ENCODE measurements around the gene WNT11.
"Not testable (repeated sequence)": the region's sequence is repeated elsewhere in the genome, so short reads cannot be mapped to it uniquely, and the experiment has no call there.

WNT11 gene

GRCh38 chr11:76198691-76199090 is 7.6 kb downstream of the WNT11 start:
- H3K9me3 ChIP-seq (ENCODE audit: insufficient read depth, low read depth, low read length); H3K4me3 ChIP-seq (ENCODE audit: low read length); H3K9ac ChIP-seq (ENCODE audit: low read depth, low read length); H3K27ac ChIP-seq (ENCODE audit: low read depth, low read length); H3K4me1 ChIP-seq (ENCODE audit: insufficient read depth, low read length); H3K36me3 ChIP-seq (ENCODE audit: insufficient read depth, low read length): not testable (repeated sequence)
- H3K27me3 ChIP-seq (ENCODE audit: insufficient read depth, low read length) = peaks cover 21% of the 10 kb centered on the region
- 96% methylated on average over 6 of the region's 6 CpGs for WGBS

GRCh38 chr11:76197941-76198640 is 8.2 kb downstream of the WNT11 start:
- Histone ChIP-seq H3K9me3 (ENCODE audit: insufficient read depth, low read depth, low read length) (no peaks in the 10 kb centered on the region), H3K36me3 (ENCODE audit: insufficient read depth, low read length) (no peaks in the 10 kb centered on the region), H3K9ac (ENCODE audit: low read depth, low read length) (no peak overlapping the region), H3K27ac (ENCODE audit: low read depth, low read length) (no peak overlapping the region), H3K4me3 (ENCODE audit: low read length) (no peak overlapping the region), H3K27me3 (ENCODE audit: insufficient read depth, low read length) (peaks cover 15% of the 10 kb centered on the region), H3K4me1 (ENCODE audit: insufficient read depth, low read length) (no peaks in the 10 kb centered on the region)
- 88% methylated on average over 6 of the region's 6 CpGs for WGBS

- H3K36me3 ChIP-seq (ENCODE audit: insufficient read depth, low read length) = no peaks in the 10 kb centered on the region
- no peak overlapping the region for H3K4me3 ChIP-seq (ENCODE audit: low read length)
- 85% methylated on average over 6 of the region's 6 CpGs for WGBS
- no peak overlapping the region for H3K9ac ChIP-seq (ENCODE audit: low read depth, low read length)
- no peaks in the 10 kb centered on the region for H3K9me3 ChIP-seq (ENCODE audit: insufficient read depth, low read depth, low read length)
- H3K27me3 ChIP-seq (ENCODE audit: insufficient read depth, low read length) = peaks cover 7% of the 10 kb centered on the region; the same call in 1 of the 2 replicates
- H3K4me1 ChIP-seq (ENCODE audit: insufficient read depth, low read length) = no peaks in the 10 kb centered on the region
- H3K27ac ChIP-seq (ENCODE audit: low read depth, low read length) = no peak overlapping the region
Measured at GRCh38 chr11:76197332-76197731, 9.0 kb downstream of the WNT11 start.

- Histone ChIP-seq H3K27me3 (ENCODE audit: insufficient read depth, low read length) (peaks cover 3% of the 10 kb centered on the region; the same call in 1 of the 2 replicates), H3K36me3 (ENCODE audit: insufficient read depth, low read length) (no peaks in the 10 kb centered on the region), H3K9me3 (ENCODE audit: insufficient read depth, low read depth, low read length) (no peaks in the 10 kb centered on the region), H3K4me3 (ENCODE audit: low read length) (no peak overlapping the region), H3K27ac (ENCODE audit: low read depth, low read length) (no peak overlapping the region), H3K9ac (ENCODE audit: low read depth, low read length) (no peak overlapping the region), H3K4me1 (ENCODE audit: insufficient read depth, low read length) (no peaks in the 10 kb centered on the region)
- 94% methylated on average over 2 of the region's 3 CpGs for WGBS
Measured at GRCh38 chr11:76196849-76197248, 9.5 kb downstream of the WNT11 start.

GRCh38 chr11:76194872-76195668 is 11.2 kb downstream of the WNT11 start:
- Histone ChIP-seq H3K27ac (ENCODE audit: low read depth, low read length) (no peak overlapping the region), H3K4me3 (ENCODE audit: low read length) (no peak overlapping the region), H3K9ac (ENCODE audit: low read depth, low read length) (no peak overlapping the region), H3K4me1 (ENCODE audit: insufficient read depth, low read length) (no peaks in the 10 kb centered on the region), H3K9me3 (ENCODE audit: insufficient read depth, low read depth, low read length) (no peaks in the 10 kb centered on the region), H3K36me3 (ENCODE audit: insufficient read depth, low read length) (no peaks in the 10 kb centered on the region), H3K27me3 (ENCODE audit: insufficient read depth, low read length) (no peaks in the 10 kb centered on the region; the same call in 1 of the 2 replicates)
- 89% methylated on average over 21 of the region's 21 CpGs for WGBS

- Histone ChIP-seq H3K36me3 (ENCODE audit: insufficient read depth, low read length) (no peaks in the 10 kb centered on the region), H3K9me3 (ENCODE audit: insufficient read depth, low read depth, low read length) (no peaks in the 10 kb centered on the region)
Measured at GRCh38 chr11:76193219-76193618, 13.1 kb downstream of the WNT11 start.

GRCh38 chr11:76190376-76190775 is 15.9 kb downstream of the WNT11 start:
- H3K4me1 ChIP-seq (ENCODE audit: insufficient read depth, low read length) = no peaks in the 10 kb centered on the region
- no peaks in the 10 kb centered on the region; the same call in 1 of the 2 replicates for H3K27me3 ChIP-seq (ENCODE audit: insufficient read depth, low read length)
- WGBS = 81% methylated on average over 7 of the region's 7 CpGs
- no peaks in the 10 kb centered on the region for H3K36me3 ChIP-seq (ENCODE audit: insufficient read depth, low read length)
- H3K9me3 ChIP-seq (ENCODE audit: insufficient read depth, low read depth, low read length) = no peaks in the 10 kb centered on the region
- no peak overlapping the region for H3K9ac ChIP-seq (ENCODE audit: low read depth, low read length)
- H3K4me3 ChIP-seq (ENCODE audit: low read length) = no peak overlapping the region
- no peak overlapping the region for H3K27ac ChIP-seq (ENCODE audit: low read depth, low read length)

More at GRCh38 chr11:76193219-76193618, 13.1 kb downstream of the WNT11 start:
- H3K27me3 ChIP-seq (ENCODE audit: insufficient read depth, low read length) = no peaks in the 10 kb centered on the region; the same call in 1 of the 2 replicates
- H3K4me1 ChIP-seq (ENCODE audit: insufficient read depth, low read length) = no peaks in the 10 kb centered on the region
- H3K27ac ChIP-seq (ENCODE audit: low read depth, low read length) = no peak overlapping the region
- WGBS = 81% methylated on average over 9 of the region's 9 CpGs
- no peak overlapping the region for H3K4me3 ChIP-seq (ENCODE audit: low read length)
- H3K9ac ChIP-seq (ENCODE audit: low read depth, low read length) = no peak overlapping the region

GRCh38 chr11:76189682-76190081 is 16.6 kb downstream of the WNT11 start:
- no peak overlapping the region for H3K9ac ChIP-seq (ENCODE audit: low read depth, low read length)
- WGBS = 54% methylated on average over 6 of the region's 6 CpGs
- H3K36me3 ChIP-seq (ENCODE audit: insufficient read depth, low read length) = no peaks in the 10 kb centered on the region
- no peaks in the 10 kb centered on the region; the same call in 1 of the 2 replicates for H3K27me3 ChIP-seq (ENCODE audit: insufficient read depth, low read length)
- H3K4me1 ChIP-seq (ENCODE audit: insufficient read depth, low read length) = no peaks in the 10 kb centered on the region
- no peak overlapping the region for H3K27ac ChIP-seq (ENCODE audit: low read depth, low read length)
- no peak overlapping the region for H3K4me3 ChIP-seq (ENCODE audit: low read length)
- no peaks in the 10 kb centered on the region for H3K9me3 ChIP-seq (ENCODE audit: insufficient read depth, low read depth, low read length)

- 88% methylated on average over 4 of the region's 4 CpGs for WGBS
- Histone ChIP-seq H3K4me1 (ENCODE audit: insufficient read depth, low read length) (no peaks in the 10 kb centered on the region), H3K9me3 (ENCODE audit: insufficient read depth, low read depth, low read length) (no peaks in the 10 kb centered on the region), H3K36me3 (ENCODE audit: insufficient read depth, low read length) (no peaks in the 10 kb centered on the region), H3K4me3 (ENCODE audit: low read length) (no peak overlapping the region), H3K27me3 (ENCODE audit: insufficient read depth, low read length) (no peaks in the 10 kb centered on the region; the same call in 1 of the 2 replicates), H3K27ac (ENCODE audit: low read depth, low read length) (no peak overlapping the region), H3K9ac (ENCODE audit: low read depth, low read length) (no peak overlapping the region)
Measured at GRCh38 chr11:76188873-76189272, 17.4 kb downstream of the WNT11 start.

- Histone ChIP-seq H3K9me3 (ENCODE audit: insufficient read depth, low read depth, low read length) (no peaks in the 10 kb centered on the region), H3K4me1 (ENCODE audit: insufficient read depth, low read length) (no peaks in the 10 kb centered on the region), H3K9ac (ENCODE audit: low read depth, low read length) (no peak overlapping the region), H3K27me3 (ENCODE audit: insufficient read depth, low read length) (no peaks in the 10 kb centered on the region; the same call in 1 of the 2 replicates), H3K36me3 (ENCODE audit: insufficient read depth, low read length) (no peaks in the 10 kb centered on the region), H3K4me3 (ENCODE audit: low read length) (no peak overlapping the region), H3K27ac (ENCODE audit: low read depth, low read length) (no peak overlapping the region)
- 95% methylated on average over 21 of the region's 21 CpGs for WGBS
Measured at GRCh38 chr11:76186776-76187279, 19.5 kb downstream of the WNT11 start.

GRCh38 chr11:76185931-76186401 is 20.3 kb downstream of the WNT11 start:
- H3K36me3 ChIP-seq (ENCODE audit: insufficient read depth, low read length) = no peaks in the 10 kb centered on the region
- no peak overlapping the region for H3K9ac ChIP-seq (ENCODE audit: low read depth, low read length)
- H3K27me3 ChIP-seq (ENCODE audit: insufficient read depth, low read length) = no peaks in the 10 kb centered on the region; the same call in 1 of the 2 replicates
- no peaks in the 10 kb centered on the region for H3K9me3 ChIP-seq (ENCODE audit: insufficient read depth, low read depth, low read length)
- 65% methylated on average over 15 of the region's 15 CpGs for WGBS
- H3K4me3 ChIP-seq (ENCODE audit: low read length) = no peak overlapping the region
- H3K4me1 ChIP-seq (ENCODE audit: insufficient read depth, low read length) = no peaks in the 10 kb centered on the region
- H3K27ac ChIP-seq (ENCODE audit: low read depth, low read length) = no peak overlapping the region
